H9 (cell line): Measurements from ENCODE around the gene STK24. TPM values are rescaled to one million over a fixed set of nuclear protein-coding genes. Genes with fewer than 3 reads are reported as not detected.
"Not testable (repeated sequence)": the region's sequence is repeated elsewhere in the genome, so short reads cannot be mapped to it uniquely, and the experiment has no call there.

ENCODE experiments used
- DNase-seq: peaks from one replicate; pipeline ENCODE4 v3.0.0-alpha.2; 2017
- H2AFZ ChIP-seq: one replicate; pipeline ENCODE4 v1.6.1; 2013; ENCODE audit warnings: mild to moderate bottlenecking, low read length, control low read depth, moderate library complexity
- H2AK5ac ChIP-seq: 2 replicates; pipeline ENCODE4 v1.6.1; 2013; ENCODE audit warnings: low read length, control low read depth, mixed read lengths; ENCODE audit not compliant: insufficient read length
- H2BK120ac ChIP-seq: one replicate; pipeline ENCODE4 v1.6.1; 2013; ENCODE audit warnings: low read depth, mild to moderate bottlenecking, low read length, control low read depth, inconsistent platforms; ENCODE audit not compliant: poor library complexity, severe bottlenecking
- H2BK12ac ChIP-seq: 2 replicates; pipeline ENCODE4 v1.6.1; 2013; ENCODE audit warnings: low read length, control low read depth, mixed read lengths, low read depth; ENCODE audit not compliant: insufficient read length
- H2BK15ac ChIP-seq: 2 replicates; pipeline ENCODE4 v1.6.1; 2013; ENCODE audit warnings: low read depth, low read length, control low read depth
- H2BK20ac ChIP-seq: one replicate; pipeline ENCODE4 v1.6.1; 2013; ENCODE audit warnings: low read depth, mild to moderate bottlenecking, low read length, control low read depth, inconsistent platforms; ENCODE audit not compliant: poor library complexity, severe bottlenecking
- H2BK5ac ChIP-seq: 2 replicates; pipeline ENCODE4 v1.6.1; 2013; ENCODE audit warnings: low read length, control low read depth, mixed read lengths; ENCODE audit not compliant: insufficient read length
- H3K14ac ChIP-seq: 2 replicates; pipeline ENCODE4 v1.6.1; 2013; ENCODE audit warnings: low read length, control low read depth; ENCODE audit not compliant: insufficient read depth
- H3K18ac ChIP-seq: 2 replicates; pipeline ENCODE4 v1.6.1; 2013; ENCODE audit warnings: low read depth, mild to moderate bottlenecking, mixed read lengths, low read length, control low read depth; ENCODE audit not compliant: insufficient read length
- H3K23ac ChIP-seq: 2 replicates; pipeline ENCODE4 v1.6.1; 2013; ENCODE audit warnings: low read length, control low read depth, mixed read lengths, low read depth; ENCODE audit not compliant: insufficient read length
- H3K23me2 ChIP-seq: 2 replicates; pipeline ENCODE4 v1.6.1; 2013; ENCODE audit warnings: low read depth, mild to moderate bottlenecking, mixed read lengths, low read length, control low read depth; ENCODE audit not compliant: insufficient read length, poor library complexity, severe bottlenecking
- H3K27ac ChIP-seq: 2 replicates; pipeline ENCODE4 v1.5.1; 2013; ENCODE audit warnings: low read length, control low read depth, mixed read lengths, low read depth; ENCODE audit not compliant: insufficient read length
- H3K27me3 ChIP-seq: 2 replicates; pipeline ENCODE4 v1.6.1; 2013; ENCODE audit warnings: low read length, control low read depth, inconsistent platforms; ENCODE audit not compliant: insufficient read depth
- H3K4ac ChIP-seq: 2 replicates; pipeline ENCODE4 v1.6.1; 2013; ENCODE audit warnings: low read depth, mild to moderate bottlenecking, control low read depth, inconsistent platforms, low read length, moderate library complexity
- H3K4me1 ChIP-seq: 2 replicates; pipeline ENCODE4 v1.6.1; 2013; ENCODE audit warnings: low read length, control low read depth, inconsistent platforms; ENCODE audit not compliant: insufficient read depth
- H3K4me2 ChIP-seq: 2 replicates; pipeline ENCODE4 v1.6.1; 2013; ENCODE audit warnings: low read length, control low read depth, mixed read lengths; ENCODE audit not compliant: insufficient read length, insufficient read depth
- H3K56ac ChIP-seq: 2 replicates; pipeline ENCODE4 v1.6.1; 2013; ENCODE audit warnings: low read depth, mild to moderate bottlenecking, mixed read lengths, low read length, control low read depth; ENCODE audit not compliant: insufficient read length
- H3K79me1 ChIP-seq: 2 replicates; pipeline ENCODE4 v1.6.1; 2013; ENCODE audit warnings: low read depth, mild to moderate bottlenecking, moderate library complexity, low read length, control low read depth, inconsistent platforms; ENCODE audit not compliant: insufficient read depth, poor library complexity, severe bottlenecking
- H3K79me2 ChIP-seq: 2 replicates; pipeline ENCODE4 v1.6.1; 2013; ENCODE audit warnings: low read length, control low read depth, inconsistent platforms; ENCODE audit not compliant: insufficient read depth
- H3K9ac ChIP-seq: 2 replicates; pipeline ENCODE4 v1.6.1; 2013; ENCODE audit warnings: low read length, control low read depth, mixed read lengths; ENCODE audit not compliant: insufficient read length; ENCODE audit errors: extremely low read depth
- H3K9me3 ChIP-seq: one replicate; pipeline ENCODE4 v1.6.1; 2013; ENCODE audit warnings: low read depth, low read length, inconsistent platforms; ENCODE audit not compliant: control insufficient read depth
- H3T11ph ChIP-seq: one replicate; pipeline ENCODE4 v1.6.1; 2013; ENCODE audit warnings: mild to moderate bottlenecking, low read length, control low read depth, inconsistent platforms
- H4K20me1 ChIP-seq: one replicate; pipeline ENCODE4 v1.6.1; 2013; ENCODE audit not compliant: control insufficient read depth, insufficient read length, insufficient read depth
- H4K5ac ChIP-seq: 2 replicates; pipeline ENCODE4 v1.6.1; 2013; ENCODE audit warnings: low read depth, mild to moderate bottlenecking, mixed read lengths, low read length, control low read depth; ENCODE audit not compliant: insufficient read length
- H4K8ac ChIP-seq: replicated peaks from 2 replicates; pipeline ENCODE4 v1.6.1; 2013; ENCODE audit warnings: low read length, control low read depth, mixed read lengths, low read depth; ENCODE audit not compliant: insufficient read length
- H4K91ac ChIP-seq: 2 replicates; pipeline ENCODE4 v1.6.1; 2013; ENCODE audit warnings: low read depth, mild to moderate bottlenecking, moderate library complexity, mixed read lengths, low read length, control low read depth; ENCODE audit not compliant: insufficient read length
- H3K27ac Mint-ChIP-seq, 3 experiments: 2 replicates in 2 of 3; 3 replicates in 1 of 3; pipeline ENCODE4 v1.8.0; 2020 to 2021; ENCODE audit warnings: mixed read lengths in 3 of 3, mild to moderate bottlenecking in 1 of 3, moderate library complexity in 1 of 3
- H3K27me3 Mint-ChIP-seq: 2 replicates; pipeline ENCODE4 v1.8.0; 2021; ENCODE audit warnings: low read depth, mild to moderate bottlenecking, moderate library complexity, mixed read lengths
- H3K36me3 Mint-ChIP-seq, 3 experiments: 2 replicates in 2 of 3; 3 replicates in 1 of 3; pipeline ENCODE4 v1.8.0; 2020 to 2021; ENCODE audit warnings: low read depth in 3 of 3, mixed read lengths in 3 of 3; ENCODE audit not compliant: insufficient read depth in 1 of 3
- H3K4me1 Mint-ChIP-seq, 2 experiments: 2 replicates each; pipeline ENCODE4 v1.8.0; 2020; ENCODE audit warnings: mixed read lengths in 2 of 2
- H3K4me3 Mint-ChIP-seq, 2 experiments: 2 replicates in 1 of 2; 3 replicates in 1 of 2; pipeline ENCODE4 v1.8.0; 2020 to 2021; ENCODE audit warnings: mild to moderate bottlenecking in 2 of 2, mixed read lengths in 2 of 2, moderate library complexity in 1 of 2
- H3K9me3 Mint-ChIP-seq, 2 experiments: 2 replicates in 1 of 2; 3 replicates in 1 of 2; pipeline ENCODE4 v1.8.0; 2020; ENCODE audit warnings: mild to moderate bottlenecking in 2 of 2, mixed read lengths in 2 of 2, moderate library complexity in 1 of 2
- WGBS: extraction: QIAGEN DNeasy Blood & Tissue Kit; methylation state at CpG from one replicate; pipeline ENCODE4 v1.1.7; 2013; ENCODE audit warnings: missing lambda C conversion rate, low lambda C conversion rate, mixed read lengths; ENCODE audit not compliant: insufficient read length; ENCODE audit errors: extremely low coverage; 5-methylcytosine and 5-hydroxymethylcytosine counted together
- total RNA-seq: library from RNA; stranded (reverse); gene quantifications from 2 replicates; pipeline ENCODE4 v1.2.1, GENCODE V29; 2021
- TF ChIP-seq, protein P1 (sequence below): fragments of 200-600 bp; sonication (generic); conservative IDR thresholded peaks from 3 replicates; pipeline ENCODE4 v1.8.0; 2021; ENCODE audit warnings: antibody characterized with exemption, mild to moderate bottlenecking

Gene STK24
- total RNA-seq, 1 experiment from 2014 or later = 134 TPM

DNA sequence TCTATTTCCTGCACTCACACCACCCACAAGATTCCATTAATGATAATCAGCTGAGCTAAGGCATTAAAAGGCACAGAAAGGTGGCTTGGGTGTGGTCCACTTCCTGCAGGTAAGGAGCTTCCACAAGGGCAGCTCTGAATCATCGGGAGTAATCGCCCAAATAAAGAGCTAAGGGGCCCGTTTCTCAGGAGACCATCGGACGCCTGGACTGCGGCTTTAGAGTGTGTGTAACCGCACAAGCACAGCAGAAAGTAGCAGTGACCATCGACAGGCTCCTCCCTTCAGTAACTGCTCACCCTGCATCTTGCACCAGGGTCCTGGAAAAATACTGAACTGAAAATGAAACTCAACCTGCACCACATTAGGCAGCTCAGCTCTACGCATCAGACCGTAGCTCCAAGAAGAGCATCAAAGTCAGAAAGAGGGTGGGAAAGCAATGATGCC is 6.0 kb downstream of the STK24 start:
- no peak overlapping the region for H2BK12ac ChIP-seq
- no CpG with 5 or more reads among the region's 10 CpGs for WGBS
- H4K91ac ChIP-seq = no peak overlapping the region
- H3K4me1 ChIP-seq = peaks cover 25% of the 10 kb centered on the region; the same call in 1 of the 2 replicates
- Mint-ChIP-seq H3K4me3 (no peak overlapping the region), H3K36me3 (peaks cover 7 to 25% (median 16%) of the 10 kb centered on the region in 3 experiments), H3K9me3 (no peaks in the 10 kb centered on the region; a peak in 1 of 5 replicates), H3K27ac (peak overlapping the region; percentile 18 to 73 (median 40); a peak in 4 of 7 replicates), H3K27me3 (no peaks in the 10 kb centered on the region), H3K4me1 (peaks cover 86 to 90% of the 10 kb centered on the region in 2 experiments)
- peaks cover 75% of the 10 kb centered on the region; the same call in 1 of the 2 replicates for H3K79me2 ChIP-seq
- no peak overlapping the region for H3K9ac ChIP-seq
- no peak overlapping the region for H2BK120ac ChIP-seq
- H4K20me1 ChIP-seq = no peaks in the 10 kb centered on the region
- TF ChIP-seq, protein P1, sequence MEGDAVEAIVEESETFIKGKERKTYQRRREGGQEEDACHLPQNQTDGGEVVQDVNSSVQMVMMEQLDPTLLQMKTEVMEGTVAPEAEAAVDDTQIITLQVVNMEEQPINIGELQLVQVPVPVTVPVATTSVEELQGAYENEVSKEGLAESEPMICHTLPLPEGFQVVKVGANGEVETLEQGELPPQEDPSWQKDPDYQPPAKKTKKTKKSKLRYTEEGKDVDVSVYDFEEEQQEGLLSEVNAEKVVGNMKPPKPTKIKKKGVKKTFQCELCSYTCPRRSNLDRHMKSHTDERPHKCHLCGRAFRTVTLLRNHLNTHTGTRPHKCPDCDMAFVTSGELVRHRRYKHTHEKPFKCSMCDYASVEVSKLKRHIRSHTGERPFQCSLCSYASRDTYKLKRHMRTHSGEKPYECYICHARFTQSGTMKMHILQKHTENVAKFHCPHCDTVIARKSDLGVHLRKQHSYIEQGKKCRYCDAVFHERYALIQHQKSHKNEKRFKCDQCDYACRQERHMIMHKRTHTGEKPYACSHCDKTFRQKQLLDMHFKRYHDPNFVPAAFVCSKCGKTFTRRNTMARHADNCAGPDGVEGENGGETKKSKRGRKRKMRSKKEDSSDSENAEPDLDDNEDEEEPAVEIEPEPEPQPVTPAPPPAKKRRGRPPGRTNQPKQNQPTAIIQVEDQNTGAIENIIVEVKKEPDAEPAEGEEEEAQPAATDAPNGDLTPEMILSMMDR = no peak
- H4K5ac ChIP-seq = no peak overlapping the region
- no peak overlapping the region for H3K18ac ChIP-seq
- H3K9me3 ChIP-seq = no peaks in the 10 kb centered on the region
- H3K4ac ChIP-seq = no peak overlapping the region
- no peak overlapping the region for H3K27ac ChIP-seq
- DNase-seq = no peak
- H3K23ac ChIP-seq = no peak overlapping the region
- no peaks in the 10 kb centered on the region for H3K27me3 ChIP-seq
- H4K8ac ChIP-seq = no peak overlapping the region
- no peak overlapping the region for H3K4me2 ChIP-seq
- no peak overlapping the region for H2AFZ ChIP-seq
- H3K79me1 ChIP-seq = peaks cover 5% of the 10 kb centered on the region
- no peak overlapping the region for H2BK15ac ChIP-seq
- no peak overlapping the region for H2AK5ac ChIP-seq
- H3K56ac ChIP-seq = no peak overlapping the region
- H3K14ac ChIP-seq = no peak overlapping the region
- H3K23me2 ChIP-seq = peaks cover 7% of the 10 kb centered on the region
- no peak overlapping the region for H3T11ph ChIP-seq
- H2BK20ac ChIP-seq = no peak overlapping the region
- no peak overlapping the region for H2BK5ac ChIP-seq

GRCh38 chr13:98569494-98570367 is 7.2 kb downstream of the STK24 start:
- H2AFZ ChIP-seq, H4K91ac ChIP-seq, H3K14ac ChIP-seq, H2BK12ac ChIP-seq, H4K5ac ChIP-seq, H2BK5ac ChIP-seq, H3T11ph ChIP-seq, H3K18ac ChIP-seq, H3K56ac ChIP-seq, H3K27me3 ChIP-seq, H3K9me3 ChIP-seq, H4K8ac ChIP-seq, H2BK15ac ChIP-seq, H3K9me3 Mint-ChIP-seq, H3K23me2 ChIP-seq, H3K23ac ChIP-seq, H2BK20ac ChIP-seq, H2BK120ac ChIP-seq, H3K27me3 Mint-ChIP-seq, H3K9ac ChIP-seq, H3K4me3 Mint-ChIP-seq, H3K79me1 ChIP-seq, DNase-seq, H2AK5ac ChIP-seq, H3K27ac ChIP-seq, H3K4me2 ChIP-seq, H3K4ac ChIP-seq, H4K20me1 ChIP-seq: not testable (repeated sequence)
- Mint-ChIP-seq H3K36me3 (peaks cover 6 to 25% (median 13%) of the 10 kb centered on the region in 3 experiments), H3K27ac (peak overlapping the region; percentile 48 to 84 (median 65); a peak in 4 of 7 replicates), H3K4me1 (peaks cover 85 to 89% of the 10 kb centered on the region in 2 experiments)
- peaks cover 28% of the 10 kb centered on the region; the same call in 1 of the 2 replicates for H3K4me1 ChIP-seq
- H3K79me2 ChIP-seq = peaks cover 74% of the 10 kb centered on the region; the same call in 1 of the 2 replicates
- no CpG with 5 or more reads among the region's 17 CpGs for WGBS
